ENCODE measurements around the gene HEXIM2. TPM values are rescaled to one million over a fixed set of nuclear protein-coding genes. Genes with fewer than 3 reads are reported as not detected.

The HEXIM2 gene
- total RNA-seq, 4 donors from 2014 or later = 3.0 to 11.6 (median 7.6) TPM; not detected in 1

- intact Hi-C loops (cut with DNase I; ENCODE audit: low total_unique reads) = no loop called here
- no peaks in the 10 kb centered on the region for H3K27me3 ChIP-seq
- no peaks in the 10 kb centered on the region for H3K36me3 ChIP-seq
- peak overlapping the region; percentile 33 to 46 for H3K4me3 ChIP-seq
- H3K27ac ChIP-seq = peak overlapping the region; percentile 94 to 99
- DNase-seq = peak; percentile 67 to 79
- TF ChIP-seq CTCF (IDR thresholded peaks at IDR 0.05) (no peak), POLR2A (IDR thresholded peaks at IDR 0.05) (no peak)
- H3K4me1 ChIP-seq = peaks cover 5 to 7% of the 10 kb centered on the region in 2 donors
- H3K9me3 ChIP-seq = no peaks in the 10 kb centered on the region
Measured at GRCh38 chr17:45144199-45145034, 17.3 kb upstream of the HEXIM2 start.

- Histone ChIP-seq H3K9me3 (no peaks in the 10 kb centered on the region), H3K4me1 (peaks cover 5 to 7% of the 10 kb centered on the region in 2 donors), H3K27me3 (no peaks in the 10 kb centered on the region), H3K27ac (peak overlapping the region; percentile 94 to 99), H3K4me3 (peak overlapping the region; percentile 33 to 46), H3K36me3 (no peaks in the 10 kb centered on the region)
- intact Hi-C loops (cut with DNase I; ENCODE audit: low total_unique reads) = no loop called here
- peak in 1 of 2 donors; percentile 32 for DNase-seq
- TF ChIP-seq POLR2A (IDR thresholded peaks at IDR 0.05) (no peak), CTCF (IDR thresholded peaks at IDR 0.05) (no peak)
Measured at GRCh38 chr17:45145035-45145389, 16.7 kb upstream of the HEXIM2 start.

- TF ChIP-seq CTCF (IDR thresholded peaks at IDR 0.05) (no peak), POLR2A (IDR thresholded peaks at IDR 0.05) (no peak)
- Histone ChIP-seq H3K36me3 (no peaks in the 10 kb centered on the region), H3K4me3 (no peak overlapping the region), H3K4me1 (peaks cover 7% of the 10 kb centered on the region in 2 donors), H3K9me3 (no peaks in the 10 kb centered on the region), H3K27ac (peak overlapping the region; percentile 99), H3K27me3 (no peaks in the 10 kb centered on the region)
- no peak for DNase-seq
- intact Hi-C loops (cut with DNase I; ENCODE audit: low total_unique reads) = no loop called here
Measured at GRCh38 chr17:45146166-45146565, 15.5 kb upstream of the HEXIM2 start.

- H3K36me3 ChIP-seq = no peaks in the 10 kb centered on the region
- no peaks in the 10 kb centered on the region for H3K27me3 ChIP-seq
- peak overlapping the region in 1 of 2 donors; percentile 74 for H3K4me3 ChIP-seq
- H3K9me3 ChIP-seq = no peaks in the 10 kb centered on the region
- intact Hi-C loops (cut with DNase I; ENCODE audit: low total_unique reads) = no loop called here
- peaks cover 7 to 8% of the 10 kb centered on the region in 2 donors for H3K4me1 ChIP-seq
- peak overlapping the region; percentile 99 for H3K27ac ChIP-seq
- no peak for DNase-seq
- no peak for TF ChIP-seq POLR2A (IDR thresholded peaks at IDR 0.05)
- no peak for TF ChIP-seq CTCF (IDR thresholded peaks at IDR 0.05)
Measured at GRCh38 chr17:45146592-45146889, 15.1 kb upstream of the HEXIM2 start.

GRCh38 chr17:45146890-45147580 is 14.6 kb upstream of the HEXIM2 start:
- peak overlapping the region; percentile 74 to 76 for H3K4me3 ChIP-seq
- no peaks in the 10 kb centered on the region for H3K9me3 ChIP-seq
- no peaks in the 10 kb centered on the region for H3K27me3 ChIP-seq
- DNase-seq = peak in 1 of 2 donors; percentile 67
- intact Hi-C loops (cut with DNase I; ENCODE audit: low total_unique reads) = no loop called here
- peaks cover 7 to 8% of the 10 kb centered on the region in 2 donors for H3K4me1 ChIP-seq
- peak in 1 of 2 donors; percentile 3 for TF ChIP-seq POLR2A (IDR thresholded peaks at IDR 0.05)
- TF ChIP-seq CTCF (IDR thresholded peaks at IDR 0.05) = no peak
- H3K36me3 ChIP-seq = no peaks in the 10 kb centered on the region
- H3K27ac ChIP-seq = peak overlapping the region; percentile 99
